GM12878 (cell line): ENCODE results near the gene ANKRD55.

Experiments
- CBFB ChIP-seq: IDR thresholded peaks from 2 replicates; pipeline ENCODE4 v1.6.1; 2016; ENCODE audit warnings: antibody characterized with exemption, low read depth
- RELA ChIP-seq: fragments of 450-650 bp; IDR thresholded peaks from 2 replicates; pipeline ENCODE4 v1.8.0; 2014; ENCODE audit warnings: borderline replicate concordance; ENCODE audit not compliant: partially characterized antibody
- SUZ12 ChIP-seq: fragments of 200-600 bp; sonication (generic); IDR thresholded peaks from one replicate; pipeline ENCODE4 v1.6.1; 2018; ENCODE audit warnings: antibody characterized with exemption, mild to moderate bottlenecking; ENCODE audit not compliant: unreplicated experiment
- ZBTB4 ChIP-seq: fragments of 450-650 bp; formaldehyde crosslinking; IDR thresholded peaks from 2 replicates; pipeline ENCODE4 v1.4.0; 2022; ENCODE audit warnings: mild to moderate bottlenecking, moderate library complexity
- ZNF592 ChIP-seq: fragments of 450-650 bp; IDR thresholded peaks from 2 replicates; pipeline ENCODE4 v1.6.1; 2017; ENCODE audit warnings: mild to moderate bottlenecking, moderate library complexity

DNA sequence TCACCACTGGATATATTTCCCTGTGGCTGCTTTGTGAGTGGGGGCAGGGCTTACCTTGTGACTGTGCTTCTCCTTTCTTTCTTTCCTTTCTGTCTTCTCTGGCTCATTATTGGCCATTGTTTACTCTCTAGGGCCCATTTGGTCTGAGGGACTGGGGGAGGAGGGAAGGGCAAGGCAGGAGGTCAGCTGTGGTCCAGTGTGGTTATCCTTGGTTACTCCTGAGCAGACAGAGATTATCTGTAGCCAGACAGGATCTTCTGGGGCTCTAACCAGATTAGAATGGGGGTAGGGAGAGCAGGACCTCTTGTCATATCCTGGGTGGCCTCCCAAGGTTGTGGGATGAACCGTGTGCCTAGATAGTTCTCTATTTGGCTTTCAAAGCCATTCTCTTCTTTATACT lies 71.2 kb downstream of the ANKRD55 start:
- TF ChIP-seq ZNF592 (no peak), SUZ12 (no peak), ZBTB4 (CRISPR knock-in tag) (no peak), RELA (no peak), CBFB (no peak)
